GM19193 (cell line): ENCODE measurements around the gene TMEM167A.

Experiments used
- POLR2A ChIP-seq: IDR thresholded peaks from 4 replicates; pipeline ENCODE4 v1.6.1; 2011; ENCODE audit not compliant: insufficient read depth, insufficient read length; ENCODE audit errors: extremely low read depth

The TMEM167A gene

DNA sequence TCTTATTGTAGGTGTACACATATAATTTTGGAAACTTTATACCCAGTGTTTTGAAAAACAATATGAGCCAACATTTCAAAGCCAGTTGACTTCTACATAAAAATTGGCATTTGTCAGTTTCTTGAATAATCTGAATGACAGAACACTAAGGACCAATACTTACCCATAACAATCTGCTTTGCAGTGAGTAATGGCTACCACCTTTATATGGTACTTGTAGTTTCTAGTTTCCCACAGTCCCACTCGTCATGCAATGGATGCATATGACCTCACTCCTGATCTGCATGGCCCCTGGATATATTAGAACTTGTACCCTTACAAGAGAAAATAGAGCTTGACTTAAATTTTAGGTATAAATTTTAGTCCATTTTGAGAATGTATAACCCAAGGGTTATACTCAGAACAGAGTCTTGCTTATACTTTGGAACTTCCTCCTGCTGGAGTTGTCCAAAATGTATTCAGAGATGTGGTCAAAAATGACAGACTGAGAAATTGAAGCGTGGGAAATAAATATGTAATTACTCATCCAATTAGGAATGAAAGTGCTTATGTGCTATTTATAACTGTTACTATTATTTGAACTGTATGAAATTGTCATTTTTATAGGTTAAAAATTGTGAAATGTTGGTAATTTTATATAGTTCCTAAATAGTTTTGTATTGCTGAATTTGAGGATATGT, 19.6 kb upstream of the TMEM167A start:
- no peak for TF ChIP-seq POLR2A

DNA sequence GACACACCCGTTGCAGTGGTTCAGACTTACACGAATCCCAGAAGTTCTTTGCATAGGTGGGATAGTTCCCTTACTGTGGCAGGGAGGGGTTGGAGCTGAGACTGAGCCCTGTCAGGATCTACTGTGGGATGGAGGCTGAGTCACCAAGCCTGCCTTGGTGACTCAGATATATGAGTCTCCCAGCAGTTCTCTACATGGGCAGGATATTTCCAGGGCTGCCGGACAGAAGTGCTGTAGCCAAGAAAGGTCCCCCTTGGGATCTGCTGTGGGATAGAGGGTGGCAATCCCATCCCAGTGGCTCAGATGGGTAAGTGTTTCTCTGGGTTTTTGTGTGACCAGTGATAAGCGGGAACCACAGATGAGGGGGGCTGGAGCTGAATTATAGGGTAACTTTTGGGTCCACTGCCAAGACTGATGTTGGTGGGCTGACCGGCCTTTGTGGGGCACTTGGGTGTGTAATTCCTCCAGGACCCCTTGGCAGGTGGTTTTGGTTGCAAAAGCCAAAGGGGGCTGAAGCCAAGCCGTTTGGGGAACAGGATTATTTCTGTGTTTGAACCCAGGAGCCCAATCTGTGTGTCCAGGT, 18.9 kb upstream of the TMEM167A start:
- no peak for TF ChIP-seq POLR2A

DNA sequence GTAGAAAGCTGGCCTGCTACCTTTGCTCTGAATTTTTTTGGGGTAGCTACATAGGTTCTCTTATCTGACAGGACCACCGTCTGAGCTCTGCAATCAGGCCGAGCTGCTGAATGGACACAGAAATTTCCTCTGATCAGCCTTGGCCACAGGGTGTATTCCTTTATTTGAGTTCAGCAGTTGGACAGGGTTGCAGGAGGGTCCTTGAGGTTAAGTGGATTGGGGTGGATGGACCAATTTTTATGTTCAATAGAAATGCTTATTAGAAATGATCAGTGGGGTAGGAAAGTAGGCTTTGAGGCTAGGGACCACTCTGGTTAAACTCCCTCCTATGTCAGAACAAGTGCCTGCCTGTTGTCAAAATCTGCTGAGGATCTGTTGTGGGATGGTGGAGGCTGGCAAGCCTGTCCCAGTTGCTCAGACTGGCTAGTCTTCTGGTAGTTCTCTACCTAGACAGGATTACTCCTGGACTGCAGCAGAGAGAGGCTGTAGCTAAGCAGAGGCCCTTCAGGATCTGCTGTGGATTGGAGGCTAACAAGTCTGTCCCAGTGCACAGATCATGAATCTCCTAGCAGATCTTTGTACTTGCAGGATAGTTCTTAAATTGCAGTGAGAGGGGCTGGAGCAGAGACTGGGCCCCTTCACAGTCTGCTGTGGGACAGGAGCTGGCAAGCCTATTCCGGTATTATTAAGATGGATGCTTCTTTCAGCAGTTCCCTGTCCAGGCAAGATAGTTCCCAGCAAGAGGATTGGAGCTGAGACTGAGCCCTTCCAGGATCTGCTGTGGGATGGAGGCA, 18.2 kb upstream of the TMEM167A start:
- TF ChIP-seq POLR2A = no peak

DNA sequence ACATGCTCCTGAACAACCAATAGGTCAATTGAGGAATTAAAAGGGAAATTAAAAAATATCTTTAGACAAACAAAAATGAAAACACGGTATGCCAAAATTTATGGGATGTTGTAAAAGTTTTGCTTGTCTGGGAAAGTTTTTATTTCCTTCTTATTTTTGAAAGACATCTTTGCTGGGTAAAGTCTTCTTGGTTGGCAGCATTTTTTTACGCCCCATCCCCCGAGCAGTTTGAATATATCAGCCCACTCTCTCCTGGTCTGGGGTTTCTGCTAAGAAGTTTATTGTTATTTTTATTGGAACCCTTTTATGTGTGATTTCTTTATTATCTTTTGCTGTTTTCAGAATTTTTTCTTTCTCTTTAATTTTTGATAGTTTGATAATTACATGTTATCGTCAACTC, 16.5 kb upstream of the TMEM167A start:
- TF ChIP-seq POLR2A = no peak

DNA sequence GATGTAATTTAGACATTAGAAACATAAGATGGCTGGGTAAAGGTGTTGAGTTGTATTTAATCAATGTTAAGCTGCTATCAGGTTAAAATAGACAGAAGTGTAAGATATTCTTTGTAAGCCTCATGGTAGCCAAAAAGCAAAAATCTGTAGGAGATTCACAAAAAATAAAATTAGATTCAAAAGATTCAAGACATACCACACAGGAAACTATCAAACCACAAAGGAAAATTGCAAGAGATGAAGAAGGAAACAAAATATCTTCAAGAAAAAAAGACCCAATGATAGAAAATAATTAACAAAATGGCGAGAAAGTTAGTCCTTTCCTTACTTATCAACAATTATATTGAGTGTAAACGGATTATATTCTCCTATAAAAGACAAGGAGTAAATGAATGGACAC, 15.4 kb upstream of the TMEM167A start:
- TF ChIP-seq POLR2A = no peak

DNA sequence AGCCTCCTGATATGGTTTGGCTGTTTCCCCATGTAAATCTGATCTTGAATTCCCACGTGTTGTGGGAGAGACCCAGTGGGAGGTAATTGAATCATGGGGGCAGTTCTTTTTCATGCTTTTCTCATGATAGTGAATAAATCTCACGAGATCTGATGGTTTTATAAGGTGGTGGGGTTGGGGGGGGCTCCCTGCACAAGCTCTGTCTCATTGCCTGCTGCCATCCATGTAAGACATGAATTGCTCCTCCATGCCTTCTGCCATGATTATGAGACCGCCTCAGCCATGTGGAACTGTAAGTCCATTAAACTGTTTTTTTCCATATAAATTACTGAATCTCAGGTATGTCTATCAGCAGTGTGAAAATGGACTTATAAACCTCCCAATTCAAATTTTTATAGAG, 13.0 kb upstream of the TMEM167A start:
- no peak for TF ChIP-seq POLR2A

DNA sequence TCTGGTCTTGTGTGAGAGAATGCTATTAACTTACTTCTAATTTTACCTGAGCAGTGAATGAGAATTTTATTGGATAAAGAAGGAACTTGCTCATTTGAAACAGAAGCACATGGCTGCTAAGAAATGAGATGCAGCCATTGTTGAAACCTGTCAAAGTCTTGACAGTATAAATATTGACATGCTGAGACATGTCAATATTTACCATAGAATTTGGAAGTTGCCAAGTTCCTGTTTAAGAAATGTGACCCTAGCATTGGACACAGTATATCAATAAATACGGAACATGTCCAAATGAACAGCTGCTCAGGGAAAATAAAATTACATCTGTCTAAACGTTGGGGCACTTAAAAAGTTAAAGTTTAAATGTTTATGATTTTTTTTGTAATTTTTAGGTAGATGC, 7.9 kb upstream of the TMEM167A start:
- no peak for TF ChIP-seq POLR2A

DNA sequence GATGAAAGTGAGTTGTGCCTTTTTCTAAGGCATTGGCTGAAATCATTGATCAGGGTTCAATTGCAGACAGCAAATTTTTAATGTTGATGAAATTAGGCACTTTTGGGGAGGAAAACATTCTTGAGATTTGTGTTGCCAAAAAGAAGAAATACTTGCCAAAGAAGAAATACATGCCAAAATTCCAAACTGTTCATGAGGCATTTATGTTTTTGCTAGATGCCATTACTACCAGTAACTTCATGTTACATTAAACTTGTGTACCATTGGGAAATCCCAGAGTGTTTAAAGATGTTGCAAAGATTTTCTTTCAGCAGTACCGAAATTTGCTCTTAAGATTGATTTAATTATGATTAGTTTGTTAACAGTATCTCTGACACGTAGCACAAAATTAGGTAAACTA, 7.1 kb upstream of the TMEM167A start:
- no peak for TF ChIP-seq POLR2A

DNA sequence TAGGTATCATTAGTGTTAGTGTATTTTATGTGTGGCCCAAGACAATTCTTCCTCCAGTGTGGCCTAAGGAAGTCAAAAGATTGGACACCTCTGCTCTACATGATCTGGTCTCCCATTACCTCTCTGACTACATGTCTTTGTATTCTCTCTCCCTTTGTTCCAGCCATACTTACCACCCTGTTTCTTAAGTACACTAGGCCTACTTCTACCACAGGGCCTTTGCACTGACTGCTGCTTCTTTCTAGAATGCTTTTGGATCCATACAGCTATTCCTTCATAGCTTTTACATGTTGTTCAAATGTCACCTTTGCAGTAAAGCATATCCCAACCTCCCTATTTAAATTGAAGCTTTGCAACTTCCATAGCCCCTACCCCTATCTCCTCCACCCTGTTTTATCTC, 5.6 kb upstream of the TMEM167A start:
- no peak for TF ChIP-seq POLR2A

DNA sequence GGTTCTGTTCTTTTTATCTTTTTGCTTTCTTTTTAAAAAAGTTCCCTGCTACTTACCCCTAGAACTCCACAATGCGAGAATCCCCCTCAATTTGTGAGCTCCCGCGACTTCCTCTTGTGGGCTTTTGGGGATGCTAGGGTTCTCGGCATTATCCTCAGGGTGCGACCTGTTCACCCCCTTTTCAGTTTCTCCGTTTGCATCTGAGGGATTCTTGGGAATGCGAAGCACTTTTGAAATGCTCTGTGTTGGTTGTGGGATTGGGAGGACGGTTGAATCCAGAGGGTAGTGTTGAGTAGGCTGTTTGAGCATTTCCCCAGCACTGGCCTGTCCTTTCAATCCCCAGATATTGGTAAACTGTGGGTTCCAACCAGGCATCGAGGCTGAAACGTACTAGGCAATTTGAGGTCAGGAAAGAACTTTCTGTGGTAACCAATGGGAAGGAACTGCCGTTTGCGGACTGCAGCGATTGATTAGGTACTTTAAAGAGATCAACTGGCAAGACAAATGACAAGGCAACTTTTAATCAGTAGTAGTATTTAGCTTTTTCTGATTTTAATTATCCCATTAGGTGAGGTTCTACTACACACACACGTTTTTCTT, 568 bp upstream of the TMEM167A start:
- TF ChIP-seq POLR2A = no peak

DNA sequence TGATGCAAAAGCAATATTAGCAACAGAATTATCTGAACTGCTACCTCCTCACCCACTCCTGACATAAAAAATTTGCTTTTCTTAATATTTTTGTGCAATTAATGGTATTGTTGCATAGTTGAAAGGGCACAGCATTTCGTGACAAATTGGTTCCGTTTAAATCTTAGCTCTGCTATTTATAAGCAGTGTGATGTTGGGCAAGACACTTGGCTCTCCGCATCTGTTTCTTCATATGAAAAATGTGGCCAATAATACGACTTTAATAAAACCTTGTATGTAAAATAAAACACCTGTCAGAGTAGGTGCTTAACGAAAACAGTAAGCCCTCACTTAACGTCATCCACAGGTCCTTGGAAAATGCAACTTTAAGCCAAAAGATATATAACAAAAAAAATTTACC, 4.2 kb downstream of the TMEM167A start:
- no peak for TF ChIP-seq POLR2A

DNA sequence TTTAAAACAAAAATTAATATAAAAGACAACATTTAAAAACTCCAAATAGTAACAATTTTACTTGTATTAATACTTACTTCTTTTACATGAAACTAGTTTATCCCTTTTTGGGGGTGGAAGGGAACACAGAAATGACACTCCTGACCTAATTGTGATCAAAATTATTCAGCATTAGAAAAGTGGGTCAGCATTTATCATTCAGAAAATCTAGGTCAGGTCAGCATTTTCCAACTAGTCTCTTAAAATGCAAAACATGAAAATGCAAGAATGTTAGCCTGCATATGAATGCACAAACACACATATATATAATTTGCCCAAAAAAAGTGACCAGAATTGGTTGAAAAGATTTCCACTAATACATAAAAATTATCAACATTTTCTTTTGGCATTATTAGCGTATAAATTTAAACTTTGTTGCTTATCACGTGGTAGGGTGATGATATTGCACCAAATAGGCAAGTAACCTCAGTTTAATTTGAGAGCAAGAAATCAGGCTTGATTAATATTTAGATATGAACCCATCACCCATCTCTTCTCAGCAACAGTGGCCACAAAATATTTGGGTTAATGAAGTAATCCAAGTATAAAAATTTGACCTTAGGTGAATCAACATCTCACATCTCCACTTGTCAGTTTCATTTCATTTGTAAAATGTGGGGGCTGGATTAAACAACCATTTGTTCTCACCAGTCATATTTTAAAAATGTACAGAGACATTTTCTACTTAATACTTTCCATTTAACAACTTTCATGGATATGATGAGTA, 5.7 kb downstream of the TMEM167A start:
- TF ChIP-seq POLR2A = no peak

DNA sequence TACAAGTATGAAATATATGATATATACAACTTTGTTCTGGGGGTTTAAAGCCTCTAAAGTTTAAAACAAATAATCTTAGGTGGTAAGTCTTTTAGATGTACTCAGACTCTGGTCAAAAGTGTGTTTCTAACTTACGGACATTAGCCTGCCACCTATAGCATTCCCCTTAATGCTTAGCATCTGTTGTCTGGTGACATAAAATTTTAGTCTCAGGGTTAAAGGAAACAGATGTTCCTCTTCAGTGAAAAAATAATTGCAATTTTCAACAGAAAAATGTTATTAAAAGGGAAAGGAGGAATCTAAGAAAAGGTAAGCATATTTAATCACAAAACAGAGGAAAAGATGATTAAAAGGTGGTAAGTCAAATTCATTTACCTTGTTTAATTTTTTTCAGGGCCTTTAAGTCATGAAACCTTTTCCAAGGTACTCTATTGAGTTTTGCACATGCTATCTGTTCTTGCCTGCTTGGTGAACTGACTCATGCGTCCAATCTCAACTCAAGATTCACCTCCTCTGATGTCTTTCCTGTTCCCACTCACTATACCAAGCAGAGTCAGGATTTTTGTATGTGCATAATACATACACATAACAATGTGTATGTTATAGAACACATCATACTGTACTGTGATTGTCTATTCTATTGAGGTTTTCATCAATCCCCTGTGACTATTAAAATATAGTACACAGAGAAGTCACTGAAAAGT, 7.9 kb downstream of the TMEM167A start:
- TF ChIP-seq POLR2A = no peak

DNA sequence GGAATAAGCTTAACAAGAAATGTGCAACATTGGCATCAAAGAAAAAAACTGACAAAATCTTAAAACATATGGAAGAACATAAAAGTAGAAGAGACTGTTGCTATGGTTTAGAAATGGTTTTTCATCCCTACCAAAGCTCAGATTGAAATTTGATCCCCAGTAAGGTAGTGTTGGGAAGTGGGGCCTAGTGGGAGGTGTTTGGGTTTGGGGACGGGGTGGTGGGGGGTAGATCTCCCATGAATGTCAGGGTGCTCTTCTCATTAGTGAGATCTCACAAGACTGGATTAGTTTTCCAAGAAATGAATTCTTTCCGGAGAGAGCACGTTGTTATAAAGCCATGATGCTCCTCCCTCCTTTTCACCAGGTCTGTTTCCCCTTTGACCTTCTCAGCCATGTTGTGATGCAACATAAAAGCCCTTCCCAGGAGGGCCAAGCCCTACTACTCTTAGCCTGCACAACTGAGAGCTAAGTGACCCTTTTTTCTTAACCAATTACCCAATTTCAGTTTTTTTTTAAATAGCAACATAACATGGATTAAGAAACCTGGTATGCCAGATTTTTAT, 10.6 kb downstream of the TMEM167A start:
- no peak for TF ChIP-seq POLR2A
